ENCODE data around the gene SEMA5A.
A peak's percentile ranks its signal among the peaks of the same experiment; 100 is the strongest.

The SEMA5A gene

GRCh38 chr5:9125852-9126251 lies 420.0 kb downstream of the SEMA5A start:
- no peak for DNase-seq

- no peak for DNase-seq
Observed at GRCh38 chr5:9124838-9125237, 421.0 kb downstream of the SEMA5A start.

GRCh38 chr5:9124071-9124470 lies 421.8 kb downstream of the SEMA5A start:
- no peak for DNase-seq

- DNase-seq = no peak
Observed at GRCh38 chr5:9122528-9122927, 423.3 kb downstream of the SEMA5A start.

GRCh38 chr5:9121597-9121996 lies 424.3 kb downstream of the SEMA5A start:
- no peak for DNase-seq

GRCh38 chr5:9118852-9119251 lies 427.0 kb downstream of the SEMA5A start:
- DNase-seq = no peak

GRCh38 chr5:9115093-9115492 lies 430.8 kb downstream of the SEMA5A start:
- DNase-seq = no peak

GRCh38 chr5:9112520-9113291 lies 433.2 kb downstream of the SEMA5A start:
- DNase-seq = no peak

- DNase-seq = peak in 1 of 56 donors; percentile 11
Observed at GRCh38 chr5:9108162-9108561, 437.7 kb downstream of the SEMA5A start.

GRCh38 chr5:9105851-9106250 lies 440.0 kb downstream of the SEMA5A start:
- DNase-seq = no peak

GRCh38 chr5:9104571-9105339 lies 441.1 kb downstream of the SEMA5A start:
- DNase-seq = no peak

- no peak for DNase-seq
Observed at GRCh38 chr5:9103290-9103689, 442.6 kb downstream of the SEMA5A start.

- DNase-seq = peak in 1 of 56 donors; percentile 10
Observed at GRCh38 chr5:9099689-9100088, 446.2 kb downstream of the SEMA5A start.

- no peak for DNase-seq
Observed at GRCh38 chr5:9098990-9099389, 446.9 kb downstream of the SEMA5A start.

- no peak for DNase-seq
Observed at GRCh38 chr5:9094582-9094981, 451.3 kb downstream of the SEMA5A start.

GRCh38 chr5:9091896-9092662 lies 453.8 kb downstream of the SEMA5A start:
- no peak for DNase-seq

GRCh38 chr5:9090381-9091026 lies 455.4 kb downstream of the SEMA5A start:
- DNase-seq = no peak

- DNase-seq = no peak
Observed at GRCh38 chr5:9089893-9090292, 456.0 kb downstream of the SEMA5A start.

- no peak for DNase-seq
Observed at GRCh38 chr5:9082996-9083395, 462.9 kb downstream of the SEMA5A start.

GRCh38 chr5:9072701-9073100 lies 473.2 kb downstream of the SEMA5A start:
- DNase-seq = no peak

GRCh38 chr5:9071524-9071923 lies 474.4 kb downstream of the SEMA5A start:
- DNase-seq = no peak

GRCh38 chr5:9071074-9071473 lies 474.8 kb downstream of the SEMA5A start:
- DNase-seq = no peak

All from amygdala (tissue), 56 donors.